Activated CD4-positive, alpha-beta T cell treated with anti-CD3 and anti-CD28 coated beads for 4 hours (primary cell): ENCODE measurements around the gene PKHD1.

Experiments
- DNase-seq, 2 donors: peaks; one replicate each; pipeline ENCODE4 v3.0.0-alpha.2; 2020

PKHD1 gene

DNA sequence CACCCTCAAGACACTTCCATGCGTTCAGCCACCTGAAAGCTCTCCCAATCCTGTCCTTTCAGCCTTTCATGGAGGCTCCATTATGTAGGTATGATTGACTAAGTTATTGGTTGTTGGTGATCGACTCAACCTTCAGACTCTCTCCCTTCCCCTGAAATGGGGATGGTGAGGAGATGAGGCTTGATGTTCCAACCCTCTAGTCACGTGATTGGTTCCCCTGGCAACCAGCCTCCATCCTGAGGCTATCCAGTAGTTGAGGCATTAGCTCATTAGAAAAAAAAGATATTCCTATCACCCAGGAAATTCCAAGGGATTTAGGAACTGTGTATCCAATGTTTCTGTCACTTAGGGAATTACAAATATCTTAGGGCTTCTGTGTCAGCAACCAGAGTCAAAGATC is 426.6 kb downstream of the PKHD1 start:
- DNase-seq, result no peak

DNA sequence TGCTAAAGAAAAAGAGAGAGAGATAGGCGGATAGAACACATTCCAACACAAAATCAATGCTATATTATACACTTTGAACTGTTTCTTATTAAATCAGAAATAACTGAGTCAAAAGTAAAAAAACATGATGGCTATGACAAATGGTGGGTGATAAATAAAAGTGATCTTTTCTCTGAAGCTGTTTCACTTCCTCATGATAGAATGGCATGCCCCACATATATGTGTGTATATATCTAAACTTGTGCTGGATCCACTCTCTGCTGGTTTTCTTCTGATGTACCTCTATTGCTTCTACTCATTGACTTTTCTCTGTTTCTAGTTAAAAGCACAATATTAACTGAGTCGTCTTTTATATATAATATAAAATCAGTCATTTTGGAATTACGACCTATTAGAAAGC is 429.9 kb downstream of the PKHD1 start:
- no peak for DNase-seq

DNA sequence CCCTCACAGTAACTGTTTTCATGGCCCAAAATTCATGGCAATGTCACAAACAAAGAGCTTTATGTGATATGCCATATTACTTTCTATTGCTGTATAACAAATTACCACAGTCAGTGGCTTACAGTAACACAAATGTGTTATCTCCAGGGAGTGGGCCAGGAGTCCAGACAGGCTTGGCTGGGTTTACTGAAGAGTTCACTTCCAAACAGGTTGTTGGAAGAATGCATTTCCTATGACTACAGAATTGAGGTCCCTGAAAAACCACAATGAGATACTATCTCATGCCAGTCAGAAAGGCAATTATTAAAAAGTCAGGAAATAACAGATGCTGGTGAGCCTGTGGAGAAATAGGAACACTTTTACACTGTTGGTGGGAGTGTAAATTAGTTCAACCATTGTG is 431.9 kb downstream of the PKHD1 start:
- no peak for DNase-seq

DNA sequence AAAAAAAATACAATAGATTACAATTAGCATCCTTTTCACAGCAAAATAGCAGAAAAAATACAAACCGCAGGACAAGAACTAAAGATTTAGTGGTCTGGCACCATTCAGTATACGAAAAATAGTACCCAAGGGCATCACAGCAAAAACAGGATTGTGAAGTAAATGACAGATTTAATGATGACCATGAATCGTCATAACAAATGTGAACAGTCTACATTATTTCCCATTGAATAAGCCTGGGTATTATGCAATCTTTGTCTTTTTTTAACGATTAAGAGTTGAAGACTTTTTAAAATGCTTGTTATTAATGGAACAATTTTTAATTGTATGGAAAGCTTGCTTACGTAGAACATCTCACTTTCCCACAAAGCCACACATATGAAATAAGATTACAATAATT is 432.8 kb downstream of the PKHD1 start:
- DNase-seq, result no peak

DNA sequence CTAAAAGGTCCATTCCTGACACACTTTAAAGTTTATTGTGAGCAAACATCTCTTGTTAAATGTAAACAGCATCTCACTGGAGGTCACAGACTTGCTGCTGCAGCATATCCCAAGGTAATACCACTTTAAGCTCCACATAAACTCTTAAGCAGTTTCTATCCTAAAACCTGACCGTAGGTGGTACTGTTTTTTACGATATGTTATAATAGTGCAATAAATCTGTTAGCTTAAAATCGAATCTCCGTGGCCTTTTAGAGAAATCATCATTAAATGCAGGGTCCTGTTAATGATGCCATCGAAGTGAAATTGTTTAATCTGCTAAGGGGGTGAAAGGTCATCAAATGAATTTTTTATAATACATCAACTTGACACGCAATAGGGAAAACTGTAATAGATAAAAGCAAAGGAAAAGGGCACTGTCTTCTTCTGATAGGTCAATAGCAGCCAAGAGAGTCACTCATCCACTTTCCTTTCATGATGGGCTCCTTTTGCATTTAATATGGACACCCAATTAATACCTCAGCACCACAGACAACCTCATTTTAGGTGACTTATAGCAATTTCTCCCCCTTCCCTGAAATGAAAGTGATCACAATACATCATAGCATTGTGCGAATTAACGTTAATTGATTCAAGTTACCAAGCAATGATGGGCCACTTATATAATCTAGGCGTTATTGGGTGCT is 436.1 kb downstream of the PKHD1 start:
- no peak for DNase-seq

DNA sequence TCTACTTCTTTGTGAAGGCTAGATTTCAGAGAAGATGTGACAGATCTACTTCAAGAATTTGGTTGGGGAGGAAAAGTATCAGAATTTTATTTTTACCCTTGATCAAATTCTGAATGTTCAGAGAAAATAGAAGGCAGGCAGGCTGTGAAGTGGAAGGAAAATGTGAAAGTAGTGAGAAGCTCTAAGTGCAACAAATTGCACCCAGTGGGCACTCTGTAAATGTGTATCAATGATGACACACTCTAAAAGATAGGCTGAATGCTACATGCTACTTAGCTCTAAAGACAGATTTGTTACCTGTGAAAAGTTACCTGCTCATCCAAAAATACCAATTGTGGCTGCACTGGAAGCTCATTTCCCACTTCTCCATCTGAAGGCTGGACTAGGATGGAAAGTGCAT is 438.6 kb downstream of the PKHD1 start:
- DNase-seq, result no peak

DNA sequence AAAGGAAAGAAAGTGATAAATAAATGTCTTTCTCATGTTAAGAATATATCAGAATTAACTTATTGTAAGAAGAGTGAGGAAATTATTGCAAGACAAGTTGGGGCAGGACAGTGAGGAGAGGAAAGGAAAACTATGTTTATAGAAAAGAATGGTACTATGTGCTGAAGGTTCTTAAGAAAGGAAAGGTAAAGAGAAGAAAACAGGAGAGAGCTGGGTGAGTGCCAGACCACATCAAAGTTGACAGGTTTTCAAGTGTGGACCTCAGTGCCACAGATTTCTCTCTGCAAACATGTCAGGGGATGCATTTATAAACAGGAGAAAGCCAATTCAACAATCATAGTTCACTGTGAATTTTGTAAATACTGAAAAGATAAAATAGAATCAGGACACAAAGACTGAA is 439.2 kb downstream of the PKHD1 start:
- DNase-seq, result no peak

DNA sequence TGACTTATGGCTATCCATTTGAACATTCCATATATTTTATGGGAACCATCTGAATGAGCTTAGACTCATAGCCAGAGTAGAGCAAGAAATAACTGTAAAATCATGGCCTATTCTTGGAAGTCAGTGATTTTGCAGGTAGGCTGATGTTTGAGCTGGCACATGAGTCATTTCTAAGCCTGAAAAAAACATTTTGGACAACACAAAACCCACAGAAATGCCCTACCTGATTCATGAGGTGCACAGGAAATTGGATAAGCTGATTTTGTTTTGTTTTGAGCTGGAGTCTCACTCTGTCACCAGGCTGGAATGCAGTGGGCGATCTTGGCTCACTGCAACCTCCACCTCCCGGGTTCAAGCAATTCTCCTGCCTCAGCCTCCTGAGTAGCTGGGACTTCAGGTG is 443.0 kb downstream of the PKHD1 start:
- no peak for DNase-seq

DNA sequence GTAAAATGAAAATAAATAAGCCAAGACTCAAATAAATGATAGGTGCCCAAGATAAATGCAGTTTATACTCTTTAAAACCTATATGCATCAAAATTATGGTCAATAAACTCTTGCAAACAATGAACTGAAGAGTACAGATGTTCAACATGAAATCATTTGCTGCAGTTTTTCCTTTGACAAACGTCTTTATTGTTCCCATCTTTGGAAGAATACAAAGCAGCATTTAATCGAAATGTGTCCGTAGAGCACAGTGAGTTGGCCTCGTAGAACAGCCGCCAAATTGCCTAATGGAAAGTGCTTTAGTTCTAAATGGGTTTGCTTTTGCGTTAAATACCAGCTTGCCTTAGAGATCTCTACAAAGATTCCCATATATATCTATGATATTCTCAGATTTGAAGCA is 447.4 kb downstream of the PKHD1 start:
- no peak for DNase-seq

DNA sequence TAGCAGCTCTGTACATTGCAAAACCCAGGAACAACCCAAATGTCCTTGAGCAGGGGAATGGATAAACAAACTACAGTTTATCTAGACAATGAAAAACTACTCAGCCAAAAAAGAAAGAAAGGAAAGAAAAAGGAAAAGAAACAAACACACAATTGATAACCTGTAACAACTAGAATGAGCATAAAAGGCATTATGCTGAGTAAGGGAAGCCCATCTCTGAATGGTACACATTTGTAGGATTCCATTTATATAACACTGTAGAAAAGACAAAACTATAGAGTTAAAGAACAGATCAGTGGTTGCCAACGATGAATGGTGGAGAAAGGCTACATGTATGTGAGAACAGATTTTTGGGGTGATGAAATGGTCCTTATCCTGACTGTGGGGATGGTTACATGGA is 454.0 kb downstream of the PKHD1 start:
- no peak for DNase-seq

DNA sequence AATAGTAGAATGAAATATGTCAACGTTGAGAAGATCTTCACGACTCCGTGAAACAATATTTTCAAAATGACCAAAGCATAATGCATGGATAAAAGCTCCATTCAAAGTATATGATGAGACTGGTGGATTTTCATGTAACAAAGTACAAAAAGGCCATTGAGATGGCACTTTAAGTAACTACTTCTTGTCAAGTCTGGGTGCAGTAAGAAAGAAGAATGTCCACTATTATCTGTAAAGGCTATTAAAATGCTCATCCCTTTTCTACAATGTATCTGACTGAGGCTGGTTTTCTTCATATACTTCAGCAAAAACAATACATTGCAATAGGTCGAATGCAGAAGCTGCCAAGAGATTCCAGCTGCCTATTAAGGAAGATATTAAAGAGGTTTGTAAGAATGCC is 457.4 kb downstream of the PKHD1 start:
- no peak for DNase-seq

DNA sequence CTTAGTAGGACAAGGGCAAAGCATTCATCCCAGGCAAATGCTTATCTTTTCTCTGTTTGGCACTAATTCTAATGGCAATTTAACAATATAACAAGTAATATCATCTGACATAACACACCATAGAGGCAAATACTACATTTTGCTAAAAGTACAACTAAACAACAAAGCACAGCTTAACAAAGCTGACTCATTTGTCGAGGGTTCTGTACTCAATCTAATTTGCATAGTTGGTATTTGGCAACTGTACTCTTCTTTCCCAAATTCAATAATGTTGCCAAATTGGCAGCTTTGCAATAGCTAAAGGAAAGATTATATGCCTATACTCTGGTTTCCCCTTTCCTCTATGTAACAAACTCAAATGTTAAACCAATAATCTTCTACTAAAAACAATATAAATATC is 461.0 kb downstream of the PKHD1 start:
- no peak for DNase-seq

DNA sequence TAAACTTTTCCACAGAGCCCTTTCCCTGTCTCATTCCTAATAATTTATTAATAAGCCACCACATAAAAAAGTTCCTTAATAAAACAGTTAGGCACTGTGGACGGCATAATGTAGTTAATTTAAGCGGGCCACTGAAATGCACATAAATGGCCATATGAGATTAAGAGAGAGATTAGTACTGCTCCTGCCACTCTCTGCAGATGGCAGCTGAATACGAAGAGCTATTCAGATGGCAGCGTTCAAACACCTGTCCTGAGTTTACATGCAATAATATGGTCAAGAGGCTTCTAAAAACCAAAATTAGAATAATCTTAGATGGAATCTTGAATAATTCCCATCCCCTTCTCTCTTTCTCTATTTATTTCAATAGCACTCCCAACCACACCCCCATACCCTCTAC is 461.8 kb downstream of the PKHD1 start:
- no peak for DNase-seq

DNA sequence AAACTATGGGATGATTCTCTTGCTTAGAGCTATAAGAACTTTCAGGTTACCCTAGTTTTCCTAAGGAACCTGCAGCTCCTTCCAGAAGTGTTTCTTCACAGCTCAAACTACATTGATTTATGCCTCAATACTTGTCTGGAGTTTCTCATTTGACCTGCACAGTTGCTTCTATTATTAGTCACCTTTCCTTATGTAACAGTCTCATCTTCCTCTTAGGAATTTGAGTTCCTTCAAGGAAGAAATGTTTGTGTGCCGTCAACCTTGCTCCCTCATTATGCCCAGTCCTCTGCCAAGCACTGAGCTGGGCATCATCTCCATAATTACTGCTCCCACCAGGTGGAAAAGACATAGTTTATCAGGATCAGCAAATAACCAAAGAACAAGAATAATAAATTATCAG is 466.4 kb downstream of the PKHD1 start:
- no peak for DNase-seq

DNA sequence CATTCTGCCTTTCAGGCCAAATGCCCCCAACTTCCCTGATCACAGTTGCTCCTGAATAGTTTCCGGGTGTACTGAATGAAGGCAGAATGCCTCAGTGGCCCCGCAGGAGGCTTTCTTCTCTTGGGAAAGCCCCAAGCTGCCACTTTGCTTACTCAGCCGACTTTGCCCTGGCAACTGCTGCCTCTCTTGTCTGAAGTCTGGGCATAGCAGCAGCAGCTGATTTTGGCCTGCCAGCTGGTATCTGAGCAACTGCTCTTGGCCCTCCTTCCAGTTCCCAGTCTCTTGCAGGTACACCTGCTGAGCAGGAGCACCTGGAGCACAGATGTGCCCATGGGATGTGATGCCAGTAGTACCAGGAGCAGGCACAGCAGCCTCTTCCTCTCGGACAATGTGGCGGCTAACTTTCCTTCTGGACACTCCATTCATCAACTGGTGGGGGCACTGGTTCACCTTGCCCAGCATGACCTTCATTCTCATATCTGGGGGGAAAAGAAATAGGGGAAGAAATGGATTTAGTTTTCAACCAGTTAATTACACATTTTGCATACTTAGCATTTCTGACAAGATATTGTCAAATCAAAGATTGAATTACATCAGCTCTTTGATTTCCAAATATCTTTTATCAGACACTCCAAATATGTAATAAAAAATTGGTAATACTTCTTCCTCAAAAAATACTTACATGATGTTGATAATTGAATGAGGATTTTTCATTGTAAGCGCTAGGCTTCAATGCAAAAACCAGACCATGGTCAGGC is 468.2 kb downstream of the PKHD1 start:
- DNase-seq, result no peak

DNA sequence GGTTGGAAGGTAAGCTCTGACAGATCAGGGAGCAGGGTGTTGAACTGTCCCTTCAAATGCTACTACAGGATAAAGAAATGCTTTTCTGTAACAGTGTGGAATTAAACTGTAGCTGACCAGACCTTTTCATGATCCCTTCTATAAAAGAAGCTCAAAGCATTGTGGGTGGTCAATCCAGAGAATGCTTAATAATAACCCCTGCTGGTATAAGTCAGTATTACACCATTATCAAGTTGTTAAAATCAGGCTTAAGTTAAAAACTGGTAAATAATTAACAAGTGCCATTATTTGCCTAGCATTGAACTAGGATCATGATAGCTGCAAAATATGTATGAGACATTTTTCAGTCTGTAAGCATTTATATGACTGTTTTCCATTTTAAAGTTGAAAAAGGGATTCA is 468.9 kb downstream of the PKHD1 start:
- DNase-seq, result no peak

DNA sequence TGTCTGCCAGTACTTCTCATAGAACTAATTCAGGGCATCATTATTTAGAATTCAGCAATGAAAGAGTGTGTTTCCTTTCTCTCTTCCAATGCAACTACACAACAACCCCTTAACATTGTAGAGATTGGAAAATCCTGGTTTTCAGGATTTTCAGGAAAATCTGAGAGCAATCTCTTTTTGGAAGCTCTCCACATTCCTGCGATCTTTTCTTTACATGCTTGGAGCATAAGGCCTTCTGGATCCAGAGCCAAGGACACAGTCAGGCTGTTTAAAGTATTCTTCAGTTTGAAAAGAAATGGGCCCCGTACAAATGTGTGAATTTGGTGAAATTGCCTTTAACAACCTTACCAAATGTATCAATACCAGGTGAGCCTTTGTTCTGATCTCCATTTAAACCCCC is 469.7 kb downstream of the PKHD1 start:
- no peak for DNase-seq

DNA sequence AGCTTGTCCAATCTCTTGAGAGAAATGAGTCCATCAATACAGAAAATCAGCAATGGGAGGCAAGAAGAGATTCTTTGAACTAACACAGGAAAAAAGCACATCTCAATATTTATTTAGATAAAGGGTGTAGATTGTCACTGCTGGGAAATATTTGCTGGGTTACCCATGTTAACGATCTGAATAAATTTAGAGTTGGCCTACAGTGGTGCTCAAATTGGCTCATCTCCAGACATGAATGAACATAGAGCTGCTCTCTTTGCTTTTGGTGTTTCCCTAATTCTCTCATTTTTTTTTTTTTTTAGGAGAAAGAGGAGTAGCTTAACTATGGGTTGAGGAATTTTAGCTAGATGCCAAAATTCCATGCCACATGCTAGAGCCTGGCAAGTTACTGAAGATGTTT is 471.2 kb downstream of the PKHD1 start:
- DNase-seq, result no peak

DNA sequence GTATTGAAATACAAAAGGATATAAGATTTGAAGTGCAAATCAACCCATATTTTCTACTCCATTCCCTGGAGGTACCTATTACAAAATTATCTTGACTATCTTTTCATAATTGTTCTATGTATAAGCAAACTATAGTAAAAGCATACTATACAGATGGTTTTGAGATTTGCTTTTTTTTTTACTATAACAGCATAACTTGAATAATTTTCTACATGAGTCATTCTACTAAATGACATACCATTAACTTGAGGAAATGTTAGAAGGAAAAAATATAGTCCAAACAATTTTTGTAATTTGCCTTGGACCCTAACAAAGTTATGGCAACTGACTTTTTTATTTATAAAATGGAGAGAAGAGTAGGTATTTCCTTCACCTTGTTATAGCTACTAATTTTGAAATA is 472.7 kb downstream of the PKHD1 start:
- no peak for DNase-seq

DNA sequence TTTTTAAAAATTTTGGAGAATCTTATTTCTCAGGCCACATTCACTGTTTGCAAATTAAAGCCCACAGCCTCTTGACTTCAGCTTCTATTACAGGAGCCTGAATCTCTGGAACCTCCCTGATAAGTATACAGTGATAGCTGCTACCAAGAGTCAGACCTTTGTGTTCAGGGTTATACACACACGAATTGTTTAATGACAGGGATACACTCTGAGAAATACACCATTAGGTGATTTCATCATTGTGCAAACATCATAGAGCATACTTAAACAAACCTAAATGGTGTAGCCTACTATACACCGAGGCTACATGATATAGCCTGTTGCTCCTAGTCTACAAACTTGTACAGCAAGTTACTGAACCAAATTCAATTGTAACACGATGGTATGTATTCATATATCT is 473.9 kb downstream of the PKHD1 start:
- DNase-seq, result no peak

DNA sequence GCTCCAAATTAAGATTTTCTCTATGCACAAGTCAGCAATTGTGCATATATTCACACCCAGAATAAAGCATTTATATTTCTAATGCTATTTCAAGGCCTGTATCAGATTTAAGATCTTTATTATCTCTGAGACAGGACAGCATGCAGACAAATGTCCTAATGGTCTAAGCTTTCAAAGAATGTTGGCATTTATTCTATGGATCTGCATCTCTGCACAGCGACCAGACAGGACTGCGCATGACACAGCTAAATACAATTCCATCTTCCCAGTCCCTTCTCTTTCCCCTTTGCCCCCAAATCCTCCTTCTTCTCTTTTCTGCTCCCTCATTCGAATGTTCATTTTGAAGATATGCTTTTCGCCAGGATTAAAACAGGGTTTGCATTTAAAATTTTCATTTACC is 478.5 kb downstream of the PKHD1 start:
- DNase-seq, result no peak

DNA sequence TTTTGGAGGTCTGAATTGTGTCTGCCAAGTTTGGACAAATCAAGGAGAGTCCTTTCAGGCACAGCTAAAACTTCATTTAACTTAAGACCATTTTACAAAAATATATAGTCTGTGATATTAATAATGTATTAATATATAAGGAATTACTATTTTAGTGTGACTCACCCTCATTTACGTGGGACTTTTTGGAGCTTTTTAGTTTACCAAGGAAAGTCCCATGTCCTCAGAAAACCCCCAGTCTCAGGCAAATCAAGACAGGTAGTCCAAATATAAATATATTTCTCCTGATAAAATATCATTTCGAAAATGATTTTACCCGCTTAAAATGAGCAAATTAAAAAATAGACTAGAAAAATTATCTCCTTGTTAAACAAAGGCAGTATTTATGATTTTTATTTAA is 479.0 kb downstream of the PKHD1 start:
- no peak for DNase-seq

DNA sequence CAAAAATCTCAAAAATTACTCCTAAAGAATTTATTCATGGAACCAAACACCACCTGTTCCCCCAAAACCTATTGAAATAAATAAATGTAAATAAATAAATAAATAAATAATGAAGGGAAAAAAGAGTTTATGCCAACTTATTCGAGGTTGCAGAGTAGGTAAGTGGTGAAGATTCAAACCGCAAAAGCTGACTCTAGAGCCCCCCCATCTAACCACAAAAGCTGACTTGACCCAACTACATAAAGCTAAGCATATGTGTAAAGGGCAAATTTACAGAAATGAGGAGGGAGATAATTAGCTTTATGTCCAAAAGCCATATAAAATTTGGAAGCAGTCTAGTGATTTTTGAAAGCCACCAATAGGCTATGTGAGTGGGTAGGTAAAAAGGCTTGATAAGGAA is 486.9 kb downstream of the PKHD1 start:
- DNase-seq, result no peak

DNA sequence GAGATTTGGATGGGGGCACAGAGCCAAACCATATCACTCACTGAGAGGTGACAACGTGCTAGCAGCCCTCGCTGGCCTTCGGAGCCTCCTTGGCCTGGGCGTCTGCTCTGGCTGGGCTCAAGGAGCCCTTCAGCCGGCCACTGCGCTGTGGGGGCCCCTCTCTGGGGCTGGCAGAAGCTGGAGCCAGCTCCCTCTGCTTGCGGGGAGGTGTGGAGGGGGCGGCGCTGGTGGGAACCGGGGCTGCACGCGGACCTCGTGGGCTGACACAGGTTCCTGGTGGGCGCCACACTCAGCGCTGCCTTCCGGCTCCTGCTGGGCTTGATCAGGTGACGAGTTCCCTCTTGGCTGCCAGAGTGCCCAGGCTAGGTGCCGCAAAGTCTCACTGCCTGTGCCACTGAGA is 489.2 kb downstream of the PKHD1 start:
- no peak for DNase-seq

DNA sequence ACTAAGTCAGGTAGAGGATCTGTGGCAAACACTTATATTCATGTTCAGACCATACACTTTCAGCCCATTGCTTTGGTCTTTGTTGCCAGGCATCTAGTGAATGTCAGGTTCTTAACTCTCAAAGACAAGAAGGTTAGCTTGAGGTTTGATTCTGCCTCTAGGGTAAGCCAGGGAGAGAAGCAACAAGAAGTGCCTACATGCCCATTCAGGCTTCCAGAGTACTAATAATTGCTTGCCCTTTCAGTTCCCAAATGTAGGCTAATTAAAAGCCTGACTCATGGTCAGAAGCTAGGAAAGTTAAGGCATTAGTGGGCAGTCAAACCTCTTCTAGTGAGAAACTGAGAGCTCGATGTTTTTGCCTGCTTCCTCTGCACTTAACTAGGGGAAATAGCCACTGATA is 492.4 kb downstream of the PKHD1 start:
- DNase-seq, result no peak
